Small intestine (tissue), 7 donors: ENCODE measurements around the gene TMPRSS7. TPM values are rescaled to one million over a fixed set of nuclear protein-coding genes. Genes with fewer than 3 reads are reported as not detected.

Experiments used
- DNase-seq, 2 donors: peaks; one replicate each; pipeline versions ENCODE4 v3.0.0 to v3.0.0-alpha.2; 2013
- FAIRE-seq: peaks from 2 replicates; lab custom pipeline; 2012; peaks lifted over from hg19 to GRCh38; lab: Jason Lieb, UNC
- H3K27ac ChIP-seq, 3 donors: one replicate each; pipeline ENCODE4 v1.5.1; 2013; ENCODE audit warnings: low read length in 2 of 3, mild to moderate bottlenecking in 2 of 3, control low read depth in 1 of 3, inconsistent platforms in 1 of 3, low read depth in 1 of 3, moderate library complexity in 1 of 3
- H3K27me3 ChIP-seq, 3 donors: one replicate each; pipeline ENCODE4 v1.6.1; 2013; ENCODE audit warnings: low read length in 3 of 3, inconsistent platforms in 1 of 3; ENCODE audit not compliant: control insufficient read depth in 3 of 3, insufficient read depth in 3 of 3
- H3K36me3 ChIP-seq, 3 donors: one replicate each; pipeline ENCODE4 v1.6.1; 2013; ENCODE audit warnings: low read length in 3 of 3, inconsistent platforms in 1 of 3, low read depth in 1 of 3, mild to moderate bottlenecking in 1 of 3, moderate library complexity in 1 of 3; ENCODE audit not compliant: control insufficient read depth in 3 of 3, insufficient read depth in 2 of 3
- H3K4me1 ChIP-seq, 3 donors: one replicate each; pipeline ENCODE4 v1.6.1; 2013; ENCODE audit warnings: low read length in 2 of 3, inconsistent platforms in 1 of 3, low read depth in 1 of 3, mild to moderate bottlenecking in 1 of 3, moderate library complexity in 1 of 3; ENCODE audit not compliant: control insufficient read depth in 3 of 3, insufficient read depth in 2 of 3
- H3K4me3 ChIP-seq, 3 donors: one replicate each; pipeline ENCODE4 v1.5.1; 2013; ENCODE audit warnings: low read length in 3 of 3, control low read depth in 1 of 3, inconsistent platforms in 1 of 3, low read depth in 1 of 3, mild to moderate bottlenecking in 1 of 3, moderate library complexity in 1 of 3
- H3K9me3 ChIP-seq, 2 donors: one replicate each; pipeline ENCODE4 v1.6.1; 2013; ENCODE audit warnings: low read depth in 1 of 2, low read length in 1 of 2; ENCODE audit not compliant: control insufficient read depth in 2 of 2, insufficient read depth in 1 of 2
- WGBS, 3 donors: extraction: QIAGEN DNeasy Blood & Tissue Kit; methylation state at CpG; one replicate each; pipeline ENCODE4 v1.1.7; 2013; 5-methylcytosine and 5-hydroxymethylcytosine counted together
- polyA plus RNA-seq, 4 donors: library from polyadenylated mRNA; stranded (reverse) in 3 of 4; unstranded in 1 of 4; fragments of 200-250 nt in 3 of 4; fragments of 120-200 nt in 1 of 4; gene quantifications; one replicate each; pipeline versions ENCODE4 v1.2.1 to v1.2.3, GENCODE V29; 2013
- donor health status: healthy with polysubstance abuse.
- donor health status: control.
- donor health status: control.
- donor health status: Bipolar disorder and iron deficiency.
- donor health status: healthy.

TMPRSS7 gene
- polyA plus RNA-seq, 4 donors = 0.22 to 0.81 (median 0.31) TPM; not detected in 1

DNA sequence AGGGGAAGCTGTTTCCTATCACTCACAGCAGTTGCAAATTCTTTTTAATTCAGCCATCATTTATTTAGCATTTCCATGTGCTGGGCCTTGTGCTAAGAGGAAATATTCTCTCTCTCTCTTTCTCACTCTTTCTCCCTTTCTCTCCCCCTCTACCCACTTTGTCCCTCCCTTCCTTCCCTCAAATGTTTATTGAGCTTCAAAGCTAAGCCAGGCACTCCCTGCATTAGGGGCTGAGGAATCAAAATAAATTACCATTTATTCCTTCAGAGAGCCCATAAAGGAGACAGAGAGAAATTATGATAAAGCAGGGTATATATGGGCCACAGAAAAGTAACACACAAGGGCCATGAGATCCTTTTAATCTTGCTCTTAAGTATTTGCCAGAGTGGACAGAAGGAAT lies 6.8 kb downstream of the TMPRSS7 start:
- no peaks in the 10 kb centered on the region for H3K4me1 ChIP-seq
- peaks cover 0 to 4% of the 10 kb centered on the region in 2 donors for H3K9me3 ChIP-seq
- no peak overlapping the region for H3K27ac ChIP-seq
- FAIRE-seq = no peak
- H3K36me3 ChIP-seq = no peaks in the 10 kb centered on the region
- DNase-seq = no peak
- no peaks in the 10 kb centered on the region for H3K27me3 ChIP-seq
- H3K4me3 ChIP-seq = no peak overlapping the region

GRCh38 chr3:112042842-112043280 lies 8.3 kb downstream of the TMPRSS7 start:
- Histone ChIP-seq H3K4me1 (no peaks in the 10 kb centered on the region), H3K36me3 (no peaks in the 10 kb centered on the region), H3K27ac (peak overlapping the region in 1 of 3 donors; percentile 24), H3K9me3 (no peaks in the 10 kb centered on the region), H3K27me3 (no peaks in the 10 kb centered on the region), H3K4me3 (no peak overlapping the region)
- DNase-seq = peak; percentile 47 to 59
- 33 to 59% (median 52%) methylated on average over 6 of the region's 6 CpGs for WGBS, 3 donors
- no peak for FAIRE-seq

GRCh38 chr3:112043621-112044201 lies 9.2 kb downstream of the TMPRSS7 start:
- Histone ChIP-seq H3K27me3 (no peaks in the 10 kb centered on the region), H3K27ac (peak overlapping the region in 1 of 3 donors; percentile 24), H3K4me3 (no peak overlapping the region), H3K4me1 (no peaks in the 10 kb centered on the region), H3K9me3 (no peaks in the 10 kb centered on the region), H3K36me3 (no peaks in the 10 kb centered on the region)
- FAIRE-seq (no peak), DNase-seq (peak; percentile 59 to 75)
- WGBS, 3 donors = 3 to 11% (median 9%) methylated on average over 7 of the region's 7 CpGs

DNA sequence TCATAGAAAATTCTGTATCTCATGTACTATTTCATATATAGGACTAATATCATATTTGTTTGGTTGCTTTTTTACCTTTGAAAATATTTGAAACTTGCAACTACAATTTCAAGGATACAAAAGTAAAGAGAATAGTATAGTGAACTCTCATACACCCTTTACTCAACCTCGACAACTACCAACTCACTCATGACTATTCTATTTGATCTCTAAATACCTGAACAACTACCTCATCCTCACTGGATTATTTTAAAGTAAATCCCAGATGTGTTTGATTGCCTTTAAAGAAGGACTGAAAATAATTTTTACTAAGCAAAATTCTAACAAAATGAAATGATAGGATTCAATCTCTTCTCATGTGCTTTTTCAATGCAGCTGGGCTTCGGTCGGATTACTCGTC lies 12.1 kb downstream of the TMPRSS7 start:
- FAIRE-seq = no peak
- H3K36me3 ChIP-seq = no peaks in the 10 kb centered on the region
- 68 to 79% (median 70%) methylated on average over 4 of the region's 4 CpGs for WGBS, 3 donors

DNA sequence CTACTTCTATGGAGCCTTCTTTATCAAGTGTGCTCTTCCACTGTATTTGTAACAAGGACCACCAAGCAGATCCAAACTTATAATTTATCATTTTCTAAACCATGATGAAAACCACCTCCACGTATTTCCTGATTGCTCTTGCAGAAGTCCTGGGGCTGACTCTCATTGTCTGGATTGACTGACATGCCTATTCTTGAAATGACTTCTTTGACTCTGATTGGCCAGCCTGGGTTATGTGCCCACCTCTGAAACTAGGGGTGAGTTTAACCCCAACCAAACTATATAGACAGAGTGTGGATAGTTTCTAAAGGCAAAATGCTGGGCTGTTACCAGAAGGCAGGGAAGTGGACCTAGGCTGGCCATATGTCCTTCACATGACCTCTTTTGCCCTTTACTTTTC lies 12.7 kb downstream of the TMPRSS7 start:
- Histone ChIP-seq H3K36me3 (no peaks in the 10 kb centered on the region), H3K4me3 (no peak overlapping the region), H3K27me3 (no peaks in the 10 kb centered on the region), H3K9me3 (no peaks in the 10 kb centered on the region), H3K27ac (no peak overlapping the region), H3K4me1 (peaks cover 0 to 1% (median 0%) of the 10 kb centered on the region in 3 donors)
- WGBS, 3 donors = 80 to 88% (median 83%) methylated on average over 1 of the region's 1 CpG
- no peak for DNase-seq
- no peak for FAIRE-seq

More for the DNA sequence above, 12.1 kb downstream of the TMPRSS7 start:
- Histone ChIP-seq H3K27ac (no peak overlapping the region), H3K27me3 (no peaks in the 10 kb centered on the region), H3K4me1 (no peaks in the 10 kb centered on the region), H3K9me3 (no peaks in the 10 kb centered on the region), H3K4me3 (no peak overlapping the region)
- no peak for DNase-seq

- Histone ChIP-seq H3K9me3 (no peaks in the 10 kb centered on the region), H3K36me3 (no peaks in the 10 kb centered on the region), H3K27me3 (no peaks in the 10 kb centered on the region), H3K4me1 (peaks cover 0 to 8% (median 0%) of the 10 kb centered on the region in 3 donors), H3K4me3 (no peak overlapping the region), H3K27ac (no peak overlapping the region)
- 57 to 76% (median 67%) methylated on average over 8 of the region's 8 CpGs for WGBS, 3 donors
- FAIRE-seq (no peak), DNase-seq (peak in 1 of 2 donors; percentile 12)
Measured at GRCh38 chr3:112048911-112049310, 14.4 kb downstream of the TMPRSS7 start.

- no peak overlapping the region for H3K27ac ChIP-seq
- FAIRE-seq (no peak), DNase-seq (no peak)
- peaks cover 0 to 8% (median 0%) of the 10 kb centered on the region in 3 donors for H3K4me1 ChIP-seq
- WGBS, 3 donors = 44 to 64% (median 48%) methylated on average over 1 of the region's 1 CpG
- no peak overlapping the region for H3K4me3 ChIP-seq
- H3K36me3 ChIP-seq = no peaks in the 10 kb centered on the region
- H3K27me3 ChIP-seq = no peaks in the 10 kb centered on the region
- no peaks in the 10 kb centered on the region for H3K9me3 ChIP-seq
Measured at GRCh38 chr3:112053229-112053628, 18.7 kb downstream of the TMPRSS7 start.

DNA sequence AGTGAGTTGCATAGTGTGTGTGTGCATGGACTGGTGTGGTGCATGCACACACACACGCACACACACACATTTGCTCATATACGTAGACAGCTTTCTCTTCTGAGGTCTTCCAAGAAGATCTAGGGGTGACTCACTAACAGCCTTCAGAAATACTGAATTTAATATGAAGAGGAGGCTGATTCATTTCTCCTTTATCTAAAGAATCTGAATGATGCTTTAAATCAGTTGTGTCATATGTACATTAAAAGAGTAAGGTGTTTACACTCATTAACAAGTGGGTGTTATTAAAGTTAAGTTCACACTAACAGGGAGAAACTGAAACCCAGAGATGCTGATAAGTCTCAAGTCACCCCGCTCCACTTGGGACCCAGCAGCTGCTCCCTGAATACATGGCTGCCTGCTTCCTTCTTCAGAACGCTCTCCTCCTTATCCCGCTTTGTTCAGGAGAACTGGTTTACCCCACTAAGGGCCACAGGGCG lies 22.0 kb downstream of the TMPRSS7 start:
- peaks cover 0 to 7% of the 10 kb centered on the region in 2 donors for H3K9me3 ChIP-seq
- peaks cover 0 to 8% (median 0%) of the 10 kb centered on the region in 3 donors for H3K4me1 ChIP-seq
- WGBS, 3 donors = 18 to 52% (median 32%) methylated on average over 6 of the region's 6 CpGs
- no peaks in the 10 kb centered on the region for H3K36me3 ChIP-seq
- no peak overlapping the region for H3K27ac ChIP-seq
- no peak overlapping the region for H3K4me3 ChIP-seq
- no peak for FAIRE-seq
- DNase-seq = peak in 1 of 2 donors; percentile 37
- no peaks in the 10 kb centered on the region for H3K27me3 ChIP-seq

DNA sequence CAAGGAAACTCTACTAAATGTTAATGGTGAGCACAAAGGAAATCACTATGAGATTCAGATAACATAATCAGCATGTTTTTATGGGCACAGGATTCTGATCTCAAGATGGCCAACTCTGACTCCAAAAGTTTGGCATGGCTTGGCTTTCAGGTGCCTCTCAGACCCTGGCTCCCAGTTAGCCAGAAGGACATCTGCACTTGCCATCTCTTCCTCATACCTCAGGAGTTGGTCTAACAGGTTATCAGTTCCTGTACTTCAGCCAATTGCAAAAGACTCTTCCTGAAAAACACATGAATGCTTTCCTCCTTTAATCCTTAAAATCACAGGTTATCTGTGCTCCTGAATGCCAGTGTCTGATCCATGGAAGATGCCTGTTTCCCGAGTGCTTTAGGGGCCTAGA lies 25.0 kb downstream of the TMPRSS7 start:
- WGBS, 3 donors = 73 to 88% (median 81%) methylated on average over 1 of the region's 1 CpG
- Histone ChIP-seq H3K9me3 (peaks cover 0 to 7% of the 10 kb centered on the region in 2 donors), H3K27ac (no peak overlapping the region), H3K27me3 (no peaks in the 10 kb centered on the region), H3K36me3 (no peaks in the 10 kb centered on the region), H3K4me1 (no peaks in the 10 kb centered on the region), H3K4me3 (no peak overlapping the region)
- FAIRE-seq = no peak
- no peak for DNase-seq
